Stimulated activated CD8-positive, alpha-beta memory T cell treated with anti-CD3 and anti-CD28 coated beads, Interleukin-15, amount 100 ng/mL, for 4 hours (primary cell): ENCODE measurements around the gene IL23A.
"Not testable (repeated sequence)": the region's sequence is repeated elsewhere in the genome, so short reads cannot be mapped to it uniquely, and the experiment has no call there.

ENCODE experiments used
- DNase-seq, 2 donors: peaks; one replicate each; pipeline ENCODE4 v3.0.0-alpha.2; 2020; ENCODE audit warnings: low read depth in 2 of 2

Gene IL23A

GRCh38 chr12:56326126-56326525, 12.6 kb upstream of the IL23A start:
- DNase-seq, result no peak

GRCh38 chr12:56326533-56326932, 12.2 kb upstream of the IL23A start:
- no peak for DNase-seq

- no peak for DNase-seq
Measured at GRCh38 chr12:56330936-56331490, 7.7 kb upstream of the IL23A start.

GRCh38 chr12:56332512-56333196, 6.0 kb upstream of the IL23A start:
- DNase-seq, result no peak

GRCh38 chr12:56333197-56333678, 5.4 kb upstream of the IL23A start:
- no peak for DNase-seq

GRCh38 chr12:56333679-56334489, 4.8 kb upstream of the IL23A start, which contains the start of gene PAN2:
Gene PAN2, minus strand, starts transcription at chr12:56334000. Its CDS starts 906 bp downstream, at chr12:56333094.
- DNase-seq, result peak; percentile 86 to 92

- no peak for DNase-seq
Measured at GRCh38 chr12:56334490-56334793, 4.2 kb upstream of the IL23A start.

GRCh38 chr12:56335527-56335926, 3.2 kb upstream of the IL23A start:
- DNase-seq, result not testable (repeated sequence)

GRCh38 chr12:56336361-56337167, 2.1 kb upstream of the IL23A start:
- DNase-seq, result no peak

- no peak for DNase-seq
Measured at GRCh38 chr12:56337753-56338251, 882 bp upstream of the IL23A start.

- no peak for DNase-seq
Measured at GRCh38 chr12:56339158-56339422, 406 bp downstream of the IL23A start.

GRCh38 chr12:56341616-56342015, 2.9 kb downstream of the IL23A start:
- DNase-seq, result no peak

GRCh38 chr12:56342290-56342689, 3.6 kb downstream of the IL23A start:
- DNase-seq, result not testable (repeated sequence)

GRCh38 chr12:56346675-56347074, 8.0 kb downstream of the IL23A start:
- DNase-seq, result no peak

GRCh38 chr12:56347255-56347654, 8.6 kb downstream of the IL23A start:
- DNase-seq, result not testable (repeated sequence)

- no peak for DNase-seq
Measured at GRCh38 chr12:56348776-56349175, 10.1 kb downstream of the IL23A start.

- DNase-seq, result no peak
Measured at GRCh38 chr12:56350662-56351061, 12.0 kb downstream of the IL23A start.

GRCh38 chr12:56351325-56351724, 12.6 kb downstream of the IL23A start:
- DNase-seq, result no peak

GRCh38 chr12:56358836-56359532, 20.3 kb downstream of the IL23A start:
- DNase-seq, result no peak

- DNase-seq, result peak; percentile 98 to 99
Measured at GRCh38 chr12:56359851-56360767, 21.4 kb downstream of the IL23A start, which contains the start of gene STAT2. Gene STAT2, minus strand, starts transcription at chr12:56360107. Its CDS starts 3,536 bp downstream, at chr12:56356571.
